HG02840 (cell line): ENCODE data around the gene FASN.
"Not testable (repeated sequence)": the region's sequence is repeated elsewhere in the genome, so short reads cannot be mapped to it uniquely, and the experiment has no call there.

ENCODE experiments used
- ATAC-seq: cut with Tn5 transposase; IDR thresholded peaks from one replicate; pipeline ENCODE4 v1.9.1; 2021; ENCODE audit warnings: mild to moderate bottlenecking, moderate library complexity, moderate number of reproducible peaks; ENCODE audit not compliant: unreplicated experiment, low FRiP score

FASN gene

GRCh38 chr17:82098169-82098938 is at the start of gene FASN:
Gene FASN, minus strand, starts transcription at chr17:82098236. Its CDS starts 1,791 bp downstream, at chr17:82096445.
- peak; percentile 67 for ATAC-seq

DNA sequence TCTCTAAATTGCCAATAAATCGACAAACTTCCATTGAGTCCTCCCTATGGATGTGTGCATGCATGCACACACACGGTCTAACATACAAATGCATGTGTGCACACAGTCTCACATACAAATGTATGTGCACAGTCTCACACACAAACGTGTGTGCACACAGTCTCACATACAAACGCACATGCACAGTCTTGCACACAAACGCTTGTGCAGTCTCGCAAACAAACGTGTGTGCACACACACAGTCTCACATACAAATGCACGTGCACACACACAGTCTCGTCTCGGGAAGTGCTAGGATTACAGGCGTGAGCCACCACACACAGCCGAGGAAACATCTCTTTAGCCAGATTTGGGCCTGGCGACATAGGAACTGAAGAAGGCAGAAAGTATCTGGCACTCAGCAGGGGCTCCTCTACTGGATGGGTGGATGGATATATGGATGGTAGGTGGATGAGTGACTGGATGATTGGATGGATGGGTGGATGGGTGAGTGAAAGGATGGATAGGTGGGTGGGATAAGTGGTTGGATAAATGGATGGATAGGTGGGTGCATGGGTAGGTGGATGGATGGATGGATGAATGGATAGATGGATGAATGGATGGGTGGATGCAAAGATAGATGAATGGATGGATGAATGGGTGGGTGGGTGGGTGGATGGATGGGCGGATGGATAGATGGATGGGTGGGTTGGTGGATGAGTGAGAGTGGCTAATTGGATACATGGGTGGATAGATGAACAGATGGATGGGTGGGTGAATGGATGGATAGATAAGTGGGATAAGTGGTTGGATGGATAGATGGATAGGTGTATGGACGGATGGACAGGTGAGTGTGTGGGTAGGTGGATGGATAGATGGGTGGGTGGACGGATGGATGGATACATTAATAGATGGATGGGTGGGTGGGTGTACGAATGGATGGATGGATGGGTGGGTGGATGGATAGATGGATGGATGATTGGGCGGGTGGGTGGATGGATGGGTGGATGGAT is 48.9 kb upstream of the FASN start:
- ATAC-seq: no peak

- no peak for ATAC-seq
Measured at GRCh38 chr17:82145550-82146155, 47.6 kb upstream of the FASN start.

GRCh38 chr17:82143333-82143732 is 45.3 kb upstream of the FASN start:
- ATAC-seq: no peak

DNA sequence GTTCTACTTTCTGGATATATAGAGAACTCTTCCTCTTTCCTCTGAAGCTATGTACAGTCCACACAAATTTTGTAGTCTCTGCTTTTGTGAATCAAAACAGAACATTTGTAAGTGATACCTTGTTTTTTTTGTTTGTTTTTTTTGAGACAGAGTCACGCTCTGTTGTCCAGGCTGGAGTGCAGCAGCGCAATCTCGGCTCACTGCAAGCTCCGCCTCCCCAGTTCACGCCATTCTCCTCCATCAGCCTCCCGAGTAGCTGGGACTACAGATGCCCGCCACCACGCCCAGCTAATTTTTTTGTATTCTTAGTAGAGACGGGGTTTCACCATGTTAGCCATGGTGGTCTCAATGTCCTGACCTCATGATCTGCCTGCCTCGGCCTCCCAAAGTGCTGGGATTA is 41.9 kb upstream of the FASN start:
- ATAC-seq: not testable (repeated sequence)

- no peak for ATAC-seq
Measured at GRCh38 chr17:82138511-82138992, 40.5 kb upstream of the FASN start.

DNA sequence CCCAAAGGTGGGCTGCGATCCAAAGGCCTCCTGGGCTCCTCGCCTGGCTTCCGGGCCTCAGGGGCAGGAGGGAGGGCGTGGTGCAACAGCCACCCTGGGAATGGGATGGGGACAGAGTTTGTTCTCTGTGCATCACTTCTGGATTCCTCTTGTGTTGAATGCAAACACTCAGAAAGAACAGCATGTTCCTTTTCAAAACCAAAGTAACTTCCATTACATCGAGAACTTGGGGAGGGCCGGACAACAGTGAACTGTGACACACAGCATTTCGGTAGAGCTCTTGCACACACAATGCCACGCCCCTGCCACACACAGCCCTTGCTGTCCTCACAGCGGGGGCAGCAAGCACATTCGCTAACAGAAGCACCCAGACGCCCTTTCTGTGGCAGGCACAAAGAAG is 36.1 kb upstream of the FASN start:
- ATAC-seq: no peak

- ATAC-seq: not testable (repeated sequence)
Measured at GRCh38 chr17:82133166-82133953, 35.3 kb upstream of the FASN start.

DNA sequence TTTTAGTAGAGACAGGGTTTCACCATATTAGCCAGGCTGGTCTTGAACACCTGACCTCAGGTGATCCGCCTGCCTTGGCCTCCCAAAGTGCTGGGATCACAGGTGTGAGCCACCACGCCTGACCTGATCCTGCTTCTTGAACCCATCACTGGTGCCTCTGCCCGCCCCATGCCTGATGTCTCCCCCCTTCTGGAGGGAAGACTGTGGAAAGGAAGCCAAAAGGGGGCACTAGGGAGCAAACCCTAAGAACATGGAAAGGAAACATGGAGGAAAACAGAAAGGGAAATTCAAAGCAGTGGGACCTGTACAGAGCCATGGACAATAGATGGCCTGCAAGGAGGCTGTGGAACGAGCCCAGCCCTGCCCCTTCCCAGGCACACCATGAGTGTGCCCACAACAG is 31.1 kb upstream of the FASN start:
- ATAC-seq: no peak

DNA sequence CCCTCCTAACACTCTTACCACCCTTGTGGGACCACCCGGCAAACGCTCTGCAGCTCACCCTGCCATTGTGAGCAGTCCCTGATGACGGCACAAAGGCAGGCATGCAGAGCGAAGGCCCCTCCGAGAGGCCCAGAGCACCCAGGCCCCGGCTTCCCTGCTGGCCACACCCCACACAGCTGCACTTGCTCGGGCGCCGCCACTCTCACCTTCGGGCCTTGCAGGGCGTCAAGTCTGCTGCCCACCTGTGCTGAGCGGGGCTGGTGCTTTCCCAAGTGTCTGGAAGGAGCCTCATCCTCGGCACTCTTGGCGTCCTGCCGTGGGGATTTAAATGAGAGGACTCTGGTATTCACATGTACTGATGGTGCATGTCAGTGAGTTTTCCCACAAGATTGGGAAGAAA is 30.3 kb upstream of the FASN start:
- no peak for ATAC-seq

GRCh38 chr17:82127704-82128103 is 29.7 kb upstream of the FASN start:
- no peak for ATAC-seq

DNA sequence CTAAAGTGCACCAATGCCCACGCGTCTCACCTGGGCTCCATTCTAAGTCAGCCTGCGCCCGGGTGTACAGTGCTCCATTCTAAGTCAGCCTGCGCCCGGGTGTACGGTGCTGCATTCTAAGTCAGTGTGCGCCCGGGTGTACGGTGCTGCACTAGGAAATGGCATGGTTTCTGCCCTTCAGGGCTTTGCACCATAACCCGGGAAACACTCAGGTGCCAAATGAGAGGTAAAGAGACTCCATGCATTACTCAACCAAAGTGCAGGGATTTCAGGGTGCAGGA is 29.2 kb upstream of the FASN start:
- ATAC-seq: no peak

GRCh38 chr17:82126556-82127314 is 28.7 kb upstream of the FASN start:
- ATAC-seq: no peak

GRCh38 chr17:82124101-82124500 is 26.1 kb upstream of the FASN start:
- ATAC-seq: no peak

DNA sequence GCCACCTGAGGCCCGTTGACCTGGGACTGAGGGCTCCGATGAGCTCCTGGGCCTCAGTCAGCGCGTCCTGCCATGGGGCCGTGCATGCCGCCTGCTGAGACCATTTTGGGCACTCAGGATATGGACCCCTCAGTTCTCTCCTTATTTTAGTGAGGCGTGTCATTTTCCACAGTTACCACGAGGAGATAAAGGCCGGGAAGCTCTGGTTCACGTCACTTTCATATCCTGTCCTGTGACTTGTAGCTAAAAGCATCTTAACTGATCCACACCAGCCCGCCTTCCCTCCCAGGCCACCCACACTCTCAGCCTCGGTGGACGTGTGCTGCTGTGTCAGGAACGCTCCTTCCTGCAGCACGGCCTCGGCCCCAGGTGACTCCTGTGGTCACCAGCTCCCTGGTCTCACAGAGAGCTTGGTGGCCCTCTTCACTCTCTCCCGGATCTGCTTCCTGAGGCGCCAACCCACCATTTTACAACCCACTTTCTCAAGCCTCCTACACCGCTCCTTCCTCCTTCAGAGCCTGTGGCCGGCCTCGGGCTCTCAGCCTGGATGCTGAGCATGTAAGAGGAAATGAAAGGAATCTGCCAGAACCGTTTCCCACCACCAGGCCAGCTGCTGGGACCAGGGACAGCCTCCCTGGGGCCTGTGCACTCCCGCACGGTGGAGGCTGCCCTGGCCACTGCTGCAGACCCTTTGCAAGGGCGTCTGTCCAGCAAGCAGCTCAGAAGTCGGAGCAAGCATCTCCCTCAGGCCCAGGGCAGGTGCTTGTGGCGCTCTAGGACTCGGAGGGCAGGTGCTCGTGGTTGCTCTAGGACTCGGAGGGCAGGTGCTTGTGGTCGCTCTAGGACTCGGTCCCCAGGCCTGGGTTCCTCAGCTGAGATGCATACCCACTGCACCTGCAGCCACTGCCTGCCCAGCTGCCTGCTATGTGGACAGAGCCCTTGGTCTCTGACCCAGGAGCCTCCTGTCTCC is 23.9 kb upstream of the FASN start:
- ATAC-seq: no peak

- no peak for ATAC-seq
Measured at GRCh38 chr17:82121246-82121645, 23.2 kb upstream of the FASN start.

GRCh38 chr17:82120148-82120547 is 22.1 kb upstream of the FASN start:
- no peak for ATAC-seq

DNA sequence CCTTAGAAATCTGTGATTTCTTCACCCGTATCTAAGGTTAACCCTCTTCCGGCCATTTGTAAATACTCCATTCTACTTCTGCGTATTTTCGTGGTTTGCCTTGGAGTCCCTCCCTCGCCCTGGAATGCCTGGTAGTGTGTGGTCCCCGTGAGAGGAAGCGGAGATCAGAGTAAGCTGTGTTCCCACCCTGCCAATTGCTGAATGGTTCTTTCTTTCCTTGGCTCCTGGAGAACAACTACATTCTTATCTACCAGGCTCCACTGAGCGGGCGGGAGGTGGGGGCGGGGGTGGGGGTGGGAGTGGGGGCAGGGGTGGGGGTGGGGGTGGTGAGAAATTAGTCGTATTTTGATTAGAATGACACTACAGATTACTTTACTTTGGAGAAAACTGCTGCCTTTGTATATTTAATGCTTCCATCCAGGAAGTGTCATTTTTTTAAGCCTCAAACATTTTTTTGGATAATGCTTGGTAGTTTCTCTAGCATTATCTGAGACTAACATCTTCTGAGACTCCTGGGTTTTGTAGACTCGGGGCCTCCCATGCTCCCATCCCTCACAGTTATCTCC is 20.9 kb upstream of the FASN start:
- ATAC-seq: no peak
